Activated CD4-positive, alpha-beta T cell treated with anti-CD3 and anti-CD28 coated beads, Interleukin-2, amount 50 U/mL, for 24 hours (primary cell): Measurements from ENCODE around the gene SPEG.

Experiments
- DNase-seq, 2 donors: peaks; one replicate each; pipeline ENCODE4 v3.0.0-alpha.2; 2020; ENCODE audit warnings: low read depth in 1 of 2, low spot score in 1 of 2

SPEG gene

GRCh38 chr2:219510512-219511135 is 76.0 kb downstream of the SPEG start:
- no peak for DNase-seq

- DNase-seq, result no peak
These were observed 77.1 kb downstream of the SPEG start for GRCh38 chr2:219511547-219512325.

- DNase-seq, result no peak
These were observed 78.0 kb downstream of the SPEG start for GRCh38 chr2:219512524-219513216.

GRCh38 chr2:219513787-219514186 is 79.1 kb downstream of the SPEG start:
- DNase-seq, result no peak

- no peak for DNase-seq
These were observed 79.6 kb downstream of the SPEG start, which contains the start of gene ASIC4 for GRCh38 chr2:219514196-219514761. TSS of gene ASIC4 (plus strand) at chr2:219514482. CDS start at chr2:219514725, 243 bp downstream.

- no peak for DNase-seq
These were observed 80.2 kb downstream of the SPEG start for GRCh38 chr2:219514836-219515235.

GRCh38 chr2:219515874-219516629 is 81.4 kb downstream of the SPEG start:
- no peak for DNase-seq

- DNase-seq, result no peak
These were observed 82.2 kb downstream of the SPEG start for GRCh38 chr2:219516888-219517287.

GRCh38 chr2:219517954-219518778 is 83.5 kb downstream of the SPEG start:
- DNase-seq, result no peak

- DNase-seq, result no peak
These were observed 84.9 kb downstream of the SPEG start for GRCh38 chr2:219519526-219519916.

GRCh38 chr2:219520079-219520478 is 85.4 kb downstream of the SPEG start:
- no peak for DNase-seq

- DNase-seq, result no peak
These were observed 86.6 kb downstream of the SPEG start for GRCh38 chr2:219521066-219521880.

GRCh38 chr2:219522111-219523030 is 87.7 kb downstream of the SPEG start:
- DNase-seq, result no peak

- DNase-seq, result no peak
These were observed 88.5 kb downstream of the SPEG start for GRCh38 chr2:219523031-219523671.

GRCh38 chr2:219524817-219525216 is 90.2 kb downstream of the SPEG start:
- no peak for DNase-seq

- no peak for DNase-seq
These were observed 91.0 kb downstream of the SPEG start for GRCh38 chr2:219525533-219526232.
